DMS79 treated with DMSO at 0.1 percent for 48 hours (cell line): ENCODE data around the gene RAB11FIP4.

Experiments used
- DNase-seq: peaks from one replicate; lab custom pipeline; 2025; lab: John Stamatoyannopoulos, UW

Gene RAB11FIP4

GRCh38 chr17:31508288-31509094, 117.0 kb downstream of the RAB11FIP4 start:
- no peak for DNase-seq

- no peak for DNase-seq
Measured at GRCh38 chr17:31509095-31509804, 117.8 kb downstream of the RAB11FIP4 start.

- DNase-seq: no peak
Measured at GRCh38 chr17:31509805-31510177, 118.3 kb downstream of the RAB11FIP4 start.

- no peak for DNase-seq
Measured at GRCh38 chr17:31510308-31511194, 119.1 kb downstream of the RAB11FIP4 start.

- DNase-seq: no peak
Measured at GRCh38 chr17:31511195-31511578, 119.7 kb downstream of the RAB11FIP4 start.

GRCh38 chr17:31511580-31511979, 120.1 kb downstream of the RAB11FIP4 start:
- no peak for DNase-seq

GRCh38 chr17:31512104-31512740, 120.7 kb downstream of the RAB11FIP4 start:
- DNase-seq: no peak

GRCh38 chr17:31512796-31513195, 121.3 kb downstream of the RAB11FIP4 start:
- no peak for DNase-seq

GRCh38 chr17:31513731-31514427, 122.4 kb downstream of the RAB11FIP4 start:
- DNase-seq: no peak

GRCh38 chr17:31515267-31515666, 123.8 kb downstream of the RAB11FIP4 start:
- no peak for DNase-seq

- no peak for DNase-seq
Measured at GRCh38 chr17:31517524-31517923, 126.0 kb downstream of the RAB11FIP4 start.

- DNase-seq: no peak
Measured at GRCh38 chr17:31518478-31518877, 127.0 kb downstream of the RAB11FIP4 start.

GRCh38 chr17:31521632-31522283, 130.3 kb downstream of the RAB11FIP4 start:
- no peak for DNase-seq

- no peak for DNase-seq
Measured at GRCh38 chr17:31522284-31522931, 130.9 kb downstream of the RAB11FIP4 start.

- no peak for DNase-seq
Measured at GRCh38 chr17:31522987-31523495, 131.6 kb downstream of the RAB11FIP4 start.

- DNase-seq: no peak
Measured at GRCh38 chr17:31523862-31524730, 132.6 kb downstream of the RAB11FIP4 start.

GRCh38 chr17:31524926-31525800, 133.7 kb downstream of the RAB11FIP4 start:
- no peak for DNase-seq
